Ishikawa (cell line): ENCODE measurements around the gene AIP.

Experiments
- CEBPB ChIP-seq: IDR thresholded peaks from 2 replicates; pipeline ENCODE4 v1.6.1; 2012
- CREB1 ChIP-seq: IDR thresholded peaks from 2 replicates; pipeline ENCODE4 v1.6.1; 2012; ENCODE audit warnings: low read depth
- EGR1 ChIP-seq: IDR thresholded peaks from 2 replicates; pipeline ENCODE4 v1.6.1; 2012
- EP300 ChIP-seq: IDR thresholded peaks from 2 replicates; pipeline ENCODE4 v1.6.1; 2012; ENCODE audit warnings: borderline replicate concordance
- FOXM1 ChIP-seq: IDR thresholded peaks from 2 replicates; pipeline ENCODE4 v1.6.1; 2012; ENCODE audit warnings: low read depth, borderline replicate concordance
- NFIC ChIP-seq: IDR thresholded peaks from 2 replicates; pipeline ENCODE4 v1.6.1; 2012
- RAD21 ChIP-seq: IDR thresholded peaks from 2 replicates; pipeline ENCODE4 v1.6.1; 2012; ENCODE audit warnings: low read depth
- TAF1 ChIP-seq: IDR thresholded peaks from 2 replicates; pipeline ENCODE4 v1.6.1; 2012; ENCODE audit warnings: low read depth, mild to moderate bottlenecking
- TCF12 ChIP-seq: IDR thresholded peaks from 2 replicates; pipeline ENCODE4 v1.6.1; 2012; ENCODE audit warnings: low read depth
- TEAD4 ChIP-seq: IDR thresholded peaks from 2 replicates; pipeline ENCODE4 v1.6.1; 2012
- YY1 ChIP-seq: IDR thresholded peaks from 2 replicates; pipeline ENCODE4 v1.6.1; 2012; ENCODE audit warnings: low read depth
- ZBTB7A ChIP-seq: IDR thresholded peaks from 2 replicates; pipeline ENCODE4 v1.6.1; 2012; ENCODE audit warnings: low read depth
- TF ChIP-seq, protein P1 (sequence below): IDR thresholded peaks from 2 replicates; pipeline ENCODE4 v1.6.1; 2012
- TF ChIP-seq, protein P2 (sequence below): IDR thresholded peaks from 2 replicates; pipeline ENCODE4 v1.6.1; 2012
- TF ChIP-seq, protein P3 (sequence below): IDR thresholded peaks from 2 replicates; pipeline ENCODE4 v1.6.1; 2012; ENCODE audit warnings: low read depth, mild to moderate bottlenecking

AIP gene

DNA sequence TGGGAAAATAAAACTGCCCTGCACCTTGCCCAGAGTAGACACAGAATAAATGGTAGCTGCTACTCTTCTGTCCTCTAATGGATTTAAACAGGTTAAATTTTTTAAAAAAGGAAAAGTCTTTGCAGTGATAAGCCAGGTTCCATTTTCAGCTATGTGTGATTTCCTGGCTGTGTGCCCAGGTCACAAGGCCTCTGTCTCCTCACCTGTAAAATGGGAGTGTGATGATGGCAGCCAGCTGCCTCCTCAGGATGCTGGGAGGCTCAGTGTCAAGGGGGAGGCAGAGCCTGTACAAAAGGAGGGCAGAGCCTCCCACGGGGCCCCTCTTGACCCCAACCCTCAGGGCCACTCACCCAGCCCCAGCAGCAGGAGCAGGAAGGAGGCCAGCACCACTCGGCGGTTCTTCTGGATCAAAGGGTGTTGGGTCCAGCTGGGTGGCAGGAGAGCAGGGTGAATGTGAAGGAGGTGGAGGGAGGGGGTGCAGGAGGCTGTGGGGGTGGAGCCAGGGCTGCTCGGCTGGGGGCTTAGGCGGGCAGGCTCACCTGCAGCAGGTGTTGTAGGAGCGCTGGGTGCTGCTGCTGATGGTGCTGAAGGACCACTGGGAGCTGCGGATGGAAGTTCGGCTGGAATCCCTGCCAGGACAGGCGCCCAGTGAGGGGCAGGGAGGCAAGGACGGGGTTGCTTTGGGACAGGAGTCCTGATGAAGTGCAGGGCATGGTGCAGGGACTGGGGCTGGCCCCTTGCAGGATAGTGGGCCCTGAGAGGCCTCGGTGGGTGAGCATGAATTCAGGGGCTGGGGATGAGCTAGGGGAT lies 15.7 kb upstream of the AIP start:
- TF ChIP-seq NFIC, result peak; percentile 63
- TF ChIP-seq EP300, result no peak
- TF ChIP-seq RAD21, result no peak
- TF ChIP-seq, protein P1, sequence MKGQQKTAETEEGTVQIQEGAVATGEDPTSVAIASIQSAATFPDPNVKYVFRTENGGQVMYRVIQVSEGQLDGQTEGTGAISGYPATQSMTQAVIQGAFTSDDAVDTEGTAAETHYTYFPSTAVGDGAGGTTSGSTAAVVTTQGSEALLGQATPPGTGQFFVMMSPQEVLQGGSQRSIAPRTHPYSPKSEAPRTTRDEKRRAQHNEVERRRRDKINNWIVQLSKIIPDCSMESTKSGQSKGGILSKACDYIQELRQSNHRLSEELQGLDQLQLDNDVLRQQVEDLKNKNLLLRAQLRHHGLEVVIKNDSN, result no peak

DNA sequence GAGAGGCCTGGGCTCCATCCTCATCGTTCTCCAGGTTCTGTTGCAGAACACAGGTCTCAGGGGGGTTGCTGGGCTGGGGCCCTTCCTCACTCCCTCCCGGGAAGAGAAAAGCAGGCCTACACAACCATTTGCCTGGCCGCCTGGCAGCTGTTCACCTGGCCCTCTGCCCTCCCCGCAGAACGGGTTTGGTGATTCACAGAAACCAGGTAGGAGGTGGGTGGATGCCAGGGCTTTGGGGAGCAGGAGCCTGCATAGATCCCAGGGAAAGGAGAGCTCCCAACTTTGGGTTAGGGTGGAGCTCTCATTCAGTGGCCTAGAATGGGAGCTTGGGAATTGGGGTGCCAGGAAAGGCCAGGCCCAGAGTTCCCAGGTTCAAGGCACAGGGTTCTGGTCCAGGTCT lies 14.8 kb upstream of the AIP start:
- TF ChIP-seq, protein P2, sequence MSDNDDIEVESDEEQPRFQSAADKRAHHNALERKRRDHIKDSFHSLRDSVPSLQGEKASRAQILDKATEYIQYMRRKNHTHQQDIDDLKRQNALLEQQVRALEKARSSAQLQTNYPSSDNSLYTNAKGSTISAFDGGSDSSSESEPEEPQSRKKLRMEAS, result peak; percentile 46; the same call in 1 of the 2 replicates
- TF ChIP-seq TAF1 (no peak), EGR1 (0 out of 2 replicates have a peak, but pooled peaks have one; percentile 33), TEAD4 (peak; percentile 48; the same call in 1 of the 2 replicates), TCF12 (peak; percentile 33; the same call in 1 of the 2 replicates), NFIC (peak; percentile 80), CREB1 (no peak), RAD21 (no peak), CEBPB (no peak), ZBTB7A (no peak; the same call in none of the 2 replicates)

DNA sequence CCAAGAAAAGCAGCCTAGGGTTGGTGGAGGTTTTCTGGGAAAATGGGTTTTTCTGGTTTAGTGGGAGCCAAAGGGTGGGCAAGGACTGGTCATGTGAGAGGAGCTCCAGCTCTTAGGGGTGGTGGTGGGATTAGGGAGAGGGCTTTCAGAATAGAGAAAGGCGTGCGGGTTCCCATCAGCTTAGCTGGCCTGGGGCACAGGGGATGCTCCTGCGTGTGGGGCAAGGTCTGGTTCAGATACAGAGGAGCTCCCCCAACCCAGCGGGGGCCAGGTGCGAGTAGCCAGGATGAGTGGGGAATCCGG lies 14.4 kb upstream of the AIP start:
- TF ChIP-seq, protein P3, sequence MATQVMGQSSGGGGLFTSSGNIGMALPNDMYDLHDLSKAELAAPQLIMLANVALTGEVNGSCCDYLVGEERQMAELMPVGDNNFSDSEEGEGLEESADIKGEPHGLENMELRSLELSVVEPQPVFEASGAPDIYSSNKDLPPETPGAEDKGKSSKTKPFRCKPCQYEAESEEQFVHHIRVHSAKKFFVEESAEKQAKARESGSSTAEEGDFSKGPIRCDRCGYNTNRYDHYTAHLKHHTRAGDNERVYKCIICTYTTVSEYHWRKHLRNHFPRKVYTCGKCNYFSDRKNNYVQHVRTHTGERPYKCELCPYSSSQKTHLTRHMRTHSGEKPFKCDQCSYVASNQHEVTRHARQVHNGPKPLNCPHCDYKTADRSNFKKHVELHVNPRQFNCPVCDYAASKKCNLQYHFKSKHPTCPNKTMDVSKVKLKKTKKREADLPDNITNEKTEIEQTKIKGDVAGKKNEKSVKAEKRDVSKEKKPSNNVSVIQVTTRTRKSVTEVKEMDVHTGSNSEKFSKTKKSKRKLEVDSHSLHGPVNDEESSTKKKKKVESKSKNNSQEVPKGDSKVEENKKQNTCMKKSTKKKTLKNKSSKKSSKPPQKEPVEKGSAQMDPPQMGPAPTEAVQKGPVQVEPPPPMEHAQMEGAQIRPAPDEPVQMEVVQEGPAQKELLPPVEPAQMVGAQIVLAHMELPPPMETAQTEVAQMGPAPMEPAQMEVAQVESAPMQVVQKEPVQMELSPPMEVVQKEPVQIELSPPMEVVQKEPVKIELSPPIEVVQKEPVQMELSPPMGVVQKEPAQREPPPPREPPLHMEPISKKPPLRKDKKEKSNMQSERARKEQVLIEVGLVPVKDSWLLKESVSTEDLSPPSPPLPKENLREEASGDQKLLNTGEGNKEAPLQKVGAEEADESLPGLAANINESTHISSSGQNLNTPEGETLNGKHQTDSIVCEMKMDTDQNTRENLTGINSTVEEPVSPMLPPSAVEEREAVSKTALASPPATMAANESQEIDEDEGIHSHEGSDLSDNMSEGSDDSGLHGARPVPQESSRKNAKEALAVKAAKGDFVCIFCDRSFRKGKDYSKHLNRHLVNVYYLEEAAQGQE, result no peak
- TF ChIP-seq RAD21 (no peak), TEAD4 (no peak), CREB1 (no peak), FOXM1 (no peak), TCF12 (no peak), EP300 (no peak), TAF1 (no peak), EGR1 (no peak), ZBTB7A (no peak; the same call in 1 of the 2 replicates), NFIC (no peak), CEBPB (no peak), YY1 (no peak)
- TF ChIP-seq, protein P2, result no peak
- TF ChIP-seq, protein P1, result no peak

DNA sequence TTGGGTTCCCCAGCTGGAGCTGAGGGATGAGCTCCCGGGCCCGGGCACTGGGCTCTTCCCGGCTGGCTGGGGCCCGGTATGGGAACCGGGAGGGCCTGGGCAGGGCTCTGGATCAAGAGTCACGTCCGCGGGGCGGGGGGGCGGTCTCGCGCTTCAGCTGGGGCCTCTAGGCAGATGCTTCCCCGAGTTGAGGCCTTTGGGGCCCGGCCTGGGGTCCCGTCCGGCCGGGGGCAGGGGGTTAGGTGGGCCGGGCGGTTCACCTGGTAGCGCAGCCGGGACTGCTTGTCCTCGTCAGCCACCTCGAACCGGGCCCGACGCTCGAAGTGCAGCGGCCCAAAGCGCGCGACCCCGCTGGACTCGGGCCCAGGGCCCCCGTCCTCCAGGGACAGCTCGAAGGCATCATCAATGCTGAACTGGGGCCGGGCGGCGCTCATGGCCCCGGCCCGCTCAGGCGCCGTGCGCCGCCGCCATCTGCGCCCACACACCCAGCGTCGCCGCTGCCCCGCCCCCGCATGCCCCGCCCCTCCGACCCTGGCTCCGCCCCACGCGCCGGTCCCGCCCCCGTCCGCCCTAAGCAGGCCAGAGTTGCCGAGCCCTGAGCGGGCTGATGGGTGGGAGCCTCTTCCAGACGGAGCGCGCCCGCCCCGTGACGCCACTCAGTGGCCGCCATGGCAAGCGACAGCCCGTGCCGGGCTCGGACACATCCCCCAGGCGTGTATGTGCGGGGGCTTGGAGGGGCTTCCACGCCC lies 13.9 kb upstream of the AIP start, which contains the start of gene TMEM134:
TSS of gene TMEM134 (minus strand) at position 493 of the 749 bp plus-strand sequence. CDS start at position 434, 59 bp downstream.
- TF ChIP-seq, protein P3, result no peak; the same call in 1 of the 2 replicates
- TF ChIP-seq, protein P1, result peak; percentile 45; the same call in 1 of the 2 replicates
- TF ChIP-seq TAF1 (peak; percentile 81), RAD21 (peak; percentile 54; the same call in 1 of the 2 replicates), TCF12 (0 out of 2 replicates have a peak, but pooled peaks have one; percentile 10), FOXM1 (no peak), YY1 (peak; percentile 89), EGR1 (peak; percentile 77), CEBPB (no peak), ZBTB7A (peak; percentile 94), CREB1 (peak; percentile 61; the same call in 1 of the 2 replicates)
- TF ChIP-seq, protein P2, result peak; percentile 63

- TF ChIP-seq, protein P1, result no peak
- TF ChIP-seq TAF1, result no peak; the same call in 1 of the 2 replicates
- TF ChIP-seq CREB1, result no peak
- TF ChIP-seq YY1, result no peak
- no peak for TF ChIP-seq EP300
- no peak for TF ChIP-seq CEBPB
- no peak for TF ChIP-seq RAD21
- TF ChIP-seq TEAD4, result no peak
- TF ChIP-seq, protein P3, result no peak
- TF ChIP-seq TCF12, result no peak
- TF ChIP-seq FOXM1, result no peak
- no peak for TF ChIP-seq EGR1
- TF ChIP-seq ZBTB7A, result no peak
- no peak for TF ChIP-seq NFIC
- TF ChIP-seq, protein P2, result no peak
These were observed 13.4 kb upstream of the AIP start for GRCh38 chr11:67469508-67469811.
